KMS-11 (cell line): ENCODE data around the gene NEK7.

Source experiments
- H2AFZ ChIP-seq: fragments of 200-600 bp; sonication (generic); 2 replicates; pipeline ENCODE4 v1.6.1; 2016; ENCODE audit warnings: antibody characterized with exemption, mixed run types, low read depth
- H3K27ac ChIP-seq: fragments of 200-600 bp; sonication (generic); 2 replicates; pipeline ENCODE4 v1.6.1; 2016; ENCODE audit warnings: mild to moderate bottlenecking, mixed run types
- H3K27me3 ChIP-seq: fragments of 200-600 bp; sonication (generic); 2 replicates; pipeline ENCODE4 v1.6.1; 2017; ENCODE audit warnings: mild to moderate bottlenecking, low read depth, mixed run types, moderate library complexity; ENCODE audit not compliant: insufficient read depth
- H3K36me3 ChIP-seq: fragments of 200-600 bp; sonication (generic); 2 replicates; pipeline ENCODE4 v1.6.1; 2017; ENCODE audit warnings: mild to moderate bottlenecking, mixed run types; ENCODE audit not compliant: insufficient read depth
- H3K4me1 ChIP-seq: fragments of 200-600 bp; sonication (generic); 2 replicates; pipeline ENCODE4 v1.6.1; 2016; ENCODE audit warnings: mild to moderate bottlenecking, low read depth, mixed run types; ENCODE audit not compliant: poor library complexity, severe bottlenecking
- H3K4me2 ChIP-seq: fragments of 200-600 bp; sonication (generic); 2 replicates; pipeline ENCODE4 v1.7.0; 2016; ENCODE audit warnings: mild to moderate bottlenecking, mixed run types
- H3K4me3 ChIP-seq: fragments of 200-600 bp; sonication (generic); IDR thresholded peaks from 2 replicates; pipeline ENCODE4 v1.6.1; 2017; ENCODE audit warnings: low read depth, low read length, mixed read lengths; ENCODE audit not compliant: insufficient read depth
- H3K79me2 ChIP-seq: fragments of 200-600 bp; sonication (generic); 2 replicates; pipeline ENCODE4 v1.6.1; 2016; ENCODE audit warnings: low read depth, mixed run types; ENCODE audit not compliant: insufficient read depth
- H3K9ac ChIP-seq: fragments of 200-600 bp; sonication (generic); 2 replicates; pipeline ENCODE4 v1.6.1; 2016; ENCODE audit warnings: mild to moderate bottlenecking, mixed run types
- H4K20me1 ChIP-seq: fragments of 200-600 bp; sonication (generic); 2 replicates; pipeline ENCODE4 v1.6.1; 2016; ENCODE audit warnings: mild to moderate bottlenecking, mixed run types; ENCODE audit not compliant: insufficient read depth
- TF ChIP-seq, protein P1 (sequence below): fragments of 200-600 bp; sonication (generic); conservative IDR thresholded peaks from 2 replicates; pipeline ENCODE4 v1.6.1; 2017; ENCODE audit warnings: low read depth, mild to moderate bottlenecking, antibody characterized with exemption, low read length, moderate library complexity, mixed read lengths

The NEK7 gene

DNA sequence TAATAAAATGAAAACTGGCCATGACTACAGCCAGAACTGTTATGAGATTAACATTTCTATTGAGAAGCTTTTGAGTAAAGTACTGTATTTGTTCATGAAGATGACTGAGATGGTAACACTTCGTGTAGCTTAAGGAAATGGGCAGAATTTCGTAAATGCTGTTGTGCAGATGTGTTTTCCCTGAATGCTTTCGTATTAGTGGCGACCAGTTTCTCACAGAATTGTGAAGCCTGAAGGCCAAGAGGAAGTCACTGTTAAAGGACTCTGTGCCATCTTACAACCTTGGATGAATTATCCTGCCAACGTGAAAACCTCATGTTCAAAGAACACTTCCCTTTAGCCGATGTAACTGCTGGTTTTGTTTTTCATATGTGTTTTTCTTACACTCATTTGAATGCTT, 164.0 kb downstream of the NEK7 start:
- Histone ChIP-seq H3K27me3 (no peaks in the 10 kb centered on the region), H3K4me1 (no peaks in the 10 kb centered on the region), H3K4me2 (no peak overlapping the region), H3K4me3 (no peak overlapping the region), H3K9ac (no peak overlapping the region), H3K36me3 (no peaks in the 10 kb centered on the region), H2AFZ (no peak overlapping the region), H3K27ac (no peak overlapping the region), H4K20me1 (no peaks in the 10 kb centered on the region), H3K79me2 (no peaks in the 10 kb centered on the region)
- TF ChIP-seq, protein P1, sequence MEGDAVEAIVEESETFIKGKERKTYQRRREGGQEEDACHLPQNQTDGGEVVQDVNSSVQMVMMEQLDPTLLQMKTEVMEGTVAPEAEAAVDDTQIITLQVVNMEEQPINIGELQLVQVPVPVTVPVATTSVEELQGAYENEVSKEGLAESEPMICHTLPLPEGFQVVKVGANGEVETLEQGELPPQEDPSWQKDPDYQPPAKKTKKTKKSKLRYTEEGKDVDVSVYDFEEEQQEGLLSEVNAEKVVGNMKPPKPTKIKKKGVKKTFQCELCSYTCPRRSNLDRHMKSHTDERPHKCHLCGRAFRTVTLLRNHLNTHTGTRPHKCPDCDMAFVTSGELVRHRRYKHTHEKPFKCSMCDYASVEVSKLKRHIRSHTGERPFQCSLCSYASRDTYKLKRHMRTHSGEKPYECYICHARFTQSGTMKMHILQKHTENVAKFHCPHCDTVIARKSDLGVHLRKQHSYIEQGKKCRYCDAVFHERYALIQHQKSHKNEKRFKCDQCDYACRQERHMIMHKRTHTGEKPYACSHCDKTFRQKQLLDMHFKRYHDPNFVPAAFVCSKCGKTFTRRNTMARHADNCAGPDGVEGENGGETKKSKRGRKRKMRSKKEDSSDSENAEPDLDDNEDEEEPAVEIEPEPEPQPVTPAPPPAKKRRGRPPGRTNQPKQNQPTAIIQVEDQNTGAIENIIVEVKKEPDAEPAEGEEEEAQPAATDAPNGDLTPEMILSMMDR = no peak

DNA sequence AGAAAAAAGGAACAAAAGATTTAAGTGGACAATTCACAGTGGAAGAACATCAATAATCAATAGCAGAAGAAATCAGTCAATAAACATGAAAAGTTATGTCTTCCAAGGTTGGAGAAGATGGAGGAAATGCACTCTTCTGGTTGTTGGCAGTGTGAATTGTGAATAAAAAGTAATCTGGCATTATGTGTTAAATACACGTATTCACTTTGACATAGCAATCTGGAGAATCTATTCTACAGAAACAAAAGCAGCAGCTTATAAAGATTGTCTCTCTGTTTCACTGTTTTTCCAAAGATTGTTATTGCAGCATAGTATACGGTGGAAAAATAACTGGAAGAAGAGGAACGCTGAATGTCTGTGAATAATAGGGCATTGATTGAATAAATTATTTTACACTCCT, 169.4 kb downstream of the NEK7 start:
- no peak overlapping the region for H2AFZ ChIP-seq
- no peak overlapping the region for H3K27ac ChIP-seq
- H3K4me2 ChIP-seq = no peak overlapping the region
- H3K9ac ChIP-seq = no peak overlapping the region
- no peaks in the 10 kb centered on the region for H3K27me3 ChIP-seq
- no peaks in the 10 kb centered on the region for H3K36me3 ChIP-seq
- peaks cover 3% of the 10 kb centered on the region for H3K4me1 ChIP-seq
- H3K4me3 ChIP-seq = no peak overlapping the region
- no peaks in the 10 kb centered on the region for H3K79me2 ChIP-seq
- TF ChIP-seq, protein P1 = no peak
- H4K20me1 ChIP-seq = no peaks in the 10 kb centered on the region

DNA sequence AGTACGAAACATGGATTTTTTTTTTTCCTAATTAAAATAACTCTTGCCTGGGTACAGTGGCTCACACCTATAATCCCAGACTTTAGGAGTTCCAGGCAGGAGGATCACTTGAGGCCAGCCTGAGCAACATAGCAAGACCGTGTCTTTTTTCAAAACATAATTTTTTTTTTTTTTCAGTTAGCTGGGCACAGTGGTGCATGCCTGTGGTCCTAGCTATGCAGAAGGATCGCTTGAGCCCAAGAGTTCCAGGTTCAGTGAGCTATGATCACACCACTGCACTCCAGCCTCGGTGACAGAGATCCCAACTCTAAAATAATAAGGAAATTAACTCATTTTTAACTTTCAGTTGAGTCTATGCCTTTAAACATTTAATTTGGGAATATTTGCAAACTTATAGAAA, 170.1 kb downstream of the NEK7 start:
- no peak overlapping the region for H3K9ac ChIP-seq
- H3K27me3 ChIP-seq = no peaks in the 10 kb centered on the region
- H3K27ac ChIP-seq = no peak overlapping the region
- H3K36me3 ChIP-seq = no peaks in the 10 kb centered on the region
- TF ChIP-seq, protein P1 = no peak
- H3K4me1 ChIP-seq = peaks cover 3% of the 10 kb centered on the region
- H3K4me3 ChIP-seq = no peak overlapping the region
- no peak overlapping the region for H3K4me2 ChIP-seq
- H4K20me1 ChIP-seq = no peaks in the 10 kb centered on the region
- H2AFZ ChIP-seq = no peak overlapping the region
- no peaks in the 10 kb centered on the region for H3K79me2 ChIP-seq

DNA sequence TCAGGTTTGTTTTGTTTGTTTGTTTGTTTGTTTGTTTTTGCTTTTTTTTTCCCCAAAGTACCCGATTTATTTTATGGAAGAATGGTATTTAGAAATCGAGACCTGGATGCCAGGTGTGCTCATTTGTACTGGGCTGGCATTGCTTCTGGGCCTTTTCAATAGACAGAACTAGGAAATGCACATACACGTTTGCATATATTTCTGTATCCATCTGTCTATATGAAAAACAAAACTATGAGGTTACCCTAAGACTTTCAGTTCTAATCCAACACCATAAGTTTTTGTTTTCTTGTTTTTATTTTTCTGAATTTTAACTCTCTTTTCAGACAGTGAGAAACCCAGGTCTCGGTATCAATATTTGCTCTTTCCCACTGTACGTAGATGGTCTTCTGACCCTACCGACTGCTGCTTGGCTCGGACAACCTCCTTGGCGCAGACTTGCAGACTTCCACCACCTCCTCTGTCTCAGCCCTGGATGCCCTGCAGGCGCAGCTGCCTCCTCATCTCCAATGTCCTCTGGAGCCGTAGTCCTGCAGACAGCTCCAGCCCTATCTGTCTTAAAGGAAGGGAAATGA, 171.7 kb downstream of the NEK7 start:
- no peak overlapping the region for H3K4me3 ChIP-seq
- no peaks in the 10 kb centered on the region for H3K36me3 ChIP-seq
- H3K4me1 ChIP-seq = peaks cover 3% of the 10 kb centered on the region
- no peak overlapping the region for H3K9ac ChIP-seq
- no peaks in the 10 kb centered on the region for H4K20me1 ChIP-seq
- no peak overlapping the region for H2AFZ ChIP-seq
- H3K27me3 ChIP-seq = no peaks in the 10 kb centered on the region
- H3K4me2 ChIP-seq = no peak overlapping the region
- H3K79me2 ChIP-seq = no peaks in the 10 kb centered on the region
- H3K27ac ChIP-seq = no peak overlapping the region
- TF ChIP-seq, protein P1 = no peak
